Nephron progenitor cell (in vitro differentiated cells): Measurements from ENCODE around the gene MCTP1.

Source experiments
- DNase-seq: peaks from one replicate; pipeline ENCODE4 v3.0.0; 2021
- H3K27ac Mint-ChIP-seq: 2 replicates; pipeline ENCODE4 v1.8.0; 2021; ENCODE audit warnings: mild to moderate bottlenecking, moderate library complexity, mixed read lengths
- H3K27me3 Mint-ChIP-seq: 2 replicates; pipeline ENCODE4 v1.8.0; 2021; ENCODE audit warnings: mild to moderate bottlenecking, low read depth, mixed read lengths; ENCODE audit not compliant: poor library complexity
- H3K36me3 Mint-ChIP-seq: 2 replicates; pipeline ENCODE4 v1.8.0; 2021; ENCODE audit warnings: low read depth, mixed read lengths
- H3K4me1 Mint-ChIP-seq: 2 replicates; pipeline ENCODE4 v1.8.0; 2021; ENCODE audit warnings: mixed read lengths
- H3K4me3 Mint-ChIP-seq: 2 replicates; pipeline ENCODE4 v1.8.0; 2021; ENCODE audit warnings: mild to moderate bottlenecking, moderate library complexity, mixed read lengths
- H3K9me3 Mint-ChIP-seq: 2 replicates; pipeline ENCODE4 v1.8.0; 2021; ENCODE audit warnings: mild to moderate bottlenecking, moderate library complexity, mixed read lengths
- CTCF ChIP-seq: fragments of 200-600 bp; sonication (generic); IDR thresholded peaks from 2 replicates; pipeline ENCODE4 v1.5.0; 2021; ENCODE audit warnings: antibody characterized with exemption

The MCTP1 gene

GRCh38 chr5:95035891-95036685 lies 248.8 kb downstream of the MCTP1 start:
- DNase-seq, result no peak
- no peak for TF ChIP-seq CTCF
- Mint-ChIP-seq H3K27me3 (peaks cover 3% of the 10 kb centered on the region), H3K36me3 (no peaks in the 10 kb centered on the region), H3K4me1 (no peaks in the 10 kb centered on the region), H3K9me3 (peaks cover 29% of the 10 kb centered on the region), H3K4me3 (no peak overlapping the region), H3K27ac (no peak overlapping the region)

GRCh38 chr5:95032801-95033200 lies 252.1 kb downstream of the MCTP1 start:
- Mint-ChIP-seq H3K4me1 (peaks cover 2% of the 10 kb centered on the region), H3K4me3 (no peak overlapping the region), H3K36me3 (no peaks in the 10 kb centered on the region), H3K9me3 (peaks cover 29% of the 10 kb centered on the region), H3K27ac (no peak overlapping the region), H3K27me3 (peaks cover 3% of the 10 kb centered on the region)
- no peak for TF ChIP-seq CTCF
- DNase-seq, result no peak

GRCh38 chr5:95029569-95030366 lies 255.1 kb downstream of the MCTP1 start:
- Mint-ChIP-seq H3K27me3 (peaks cover 4% of the 10 kb centered on the region), H3K36me3 (no peaks in the 10 kb centered on the region)
- no peak for TF ChIP-seq CTCF

GRCh38 chr5:95027775-95028174 lies 257.1 kb downstream of the MCTP1 start:
- H3K4me1 Mint-ChIP-seq, result peaks cover 13% of the 10 kb centered on the region
- peaks cover 4% of the 10 kb centered on the region for H3K27me3 Mint-ChIP-seq
- H3K36me3 Mint-ChIP-seq, result no peaks in the 10 kb centered on the region
- H3K9me3 Mint-ChIP-seq, result peaks cover 11% of the 10 kb centered on the region
- no peak overlapping the region for H3K27ac Mint-ChIP-seq
- no peak overlapping the region for H3K4me3 Mint-ChIP-seq
- TF ChIP-seq CTCF, result no peak
- no peak for DNase-seq

More at GRCh38 chr5:95029569-95030366, 255.1 kb downstream of the MCTP1 start:
- H3K27ac Mint-ChIP-seq, result no peak overlapping the region
- H3K4me3 Mint-ChIP-seq, result no peak overlapping the region
- no peak for DNase-seq
- H3K4me1 Mint-ChIP-seq, result peaks cover 7% of the 10 kb centered on the region
- H3K9me3 Mint-ChIP-seq, result peaks cover 29% of the 10 kb centered on the region

GRCh38 chr5:95027151-95027721 lies 257.7 kb downstream of the MCTP1 start:
- Mint-ChIP-seq H3K4me3 (no peak overlapping the region), H3K27ac (no peak overlapping the region), H3K36me3 (no peaks in the 10 kb centered on the region), H3K27me3 (peaks cover 5% of the 10 kb centered on the region), H3K4me1 (peaks cover 15% of the 10 kb centered on the region), H3K9me3 (peaks cover 5% of the 10 kb centered on the region)
- DNase-seq, result no peak
- no peak for TF ChIP-seq CTCF
